Measurements from ENCODE around the gene TBL3. TPM values are rescaled to one million over a fixed set of nuclear protein-coding genes. Genes with fewer than 3 reads are reported as not detected.

Gene TBL3
- total RNA-seq, 1 experiment from 2014 or later = 68.9 TPM

GRCh38 chr16:1999866-2000514 is 28.1 kb downstream of the TBL3 start:
- H3K4me1 ChIP-seq (ENCODE audit: control insufficient read depth in 1 of 2, insufficient read depth in 2 of 2, low read length in 2 of 2) = peaks cover 8 to 16% of the 10 kb centered on the region in 2 experiments
- no TSS peak for BruUV-seq (replicated peaks)
- no peaks in the 10 kb centered on the region for H3K9me3 ChIP-seq (ENCODE audit: control insufficient read depth in 1 of 2, insufficient read depth in 1 of 2, low read depth in 1 of 2, low read length in 2 of 2)
- H3K9me2 ChIP-seq (ENCODE audit: insufficient read depth) = no peaks in the 10 kb centered on the region
- TF ChIP-seq SRF (IDR thresholded peaks at IDR 0.05; ENCODE audit: low read depth) = no peak
- no peak for TF ChIP-seq RAD21 (IDR thresholded peaks at IDR 0.05; ENCODE audit: low read depth)
- TF ChIP-seq POLR2A (IDR thresholded peaks at IDR 0.05; ENCODE audit: borderline replicate concordance, extremely low read depth, insufficient read depth, insufficient read length) = no peak
- no peak for TF ChIP-seq ZNF274 (IDR thresholded peaks at IDR 0.05; ENCODE audit: low read depth, low read length)
- TF ChIP-seq CTCF (IDR thresholded peaks at IDR 0.05 in 2 of 3, conservative IDR thresholded peaks at IDR 0.05 in 1 of 3; ENCODE audit: borderline replicate concordance in 1 of 3, insufficient read depth in 1 of 3, low read depth in 2 of 3, low read length in 2 of 3) = no peak
- DNase-seq (ENCODE audit: low read depth, low spot score) = no peak
- ChIA-PET RAD21 (ENCODE audit: low non-redundant PET in 1 of 2, low total read pairs in 2 of 2, uncharacterized antibody in 2 of 2, unreplicated experiment in 2 of 2) (interaction anchor here in 1 of 2 experiments (0.6 kb wide), 1 partner anchor 35 kb away, joined by 5 read pairs; the partner anchor contains the start of gene RPS2), POLR2A (no interaction called here), CTCF (no interaction called here)
- intact Hi-C loops (cut with micrococcal nuclease) = loop anchor here (5.0 kb wide), 1 partner anchor 142 kb away; no protein-coding TSS in a partner anchor
- no peaks in the 10 kb centered on the region; the same call in 1 of the 2 replicates for H4K20me1 ChIP-seq (ENCODE audit: insufficient read depth)
- peaks cover 37% of the 10 kb centered on the region for H3K79me2 ChIP-seq (ENCODE audit: insufficient read depth, low read length)
- no peak overlapping the region for H2AFZ ChIP-seq (ENCODE audit: low read depth, low read length, poor library complexity, severe bottlenecking)
- no peak overlapping the region for H3K27ac ChIP-seq (ENCODE audit: low read depth, low read length)
- no peaks in the 10 kb centered on the region for H3K27me3 ChIP-seq (ENCODE audit: insufficient read depth, low read length)
- H3K9ac ChIP-seq (ENCODE audit: low read length) = no peak overlapping the region
- peaks cover 25 to 51% of the 10 kb centered on the region in 2 experiments; a peak in 3 of 4 replicates for H3K36me3 ChIP-seq (ENCODE audit: control insufficient read depth in 1 of 2, insufficient read depth in 2 of 2, low read length in 2 of 2)
- no peak overlapping the region for H3K4me2 ChIP-seq (ENCODE audit: low read length)
- H3K4me3 ChIP-seq (replicated peaks in 1 of 2; ENCODE audit: low read depth in 1 of 2, low read length in 2 of 2) = no peak overlapping the region
- ATAC-seq = no peak

GRCh38 chr16:2001035-2001434 is 29.2 kb downstream of the TBL3 start:
- Histone ChIP-seq H2AFZ (ENCODE audit: low read depth, low read length, poor library complexity, severe bottlenecking) (no peak overlapping the region), H3K4me2 (ENCODE audit: low read length) (no peak overlapping the region), H3K9ac (ENCODE audit: low read length) (no peak overlapping the region), H4K20me1 (ENCODE audit: insufficient read depth) (no peaks in the 10 kb centered on the region; the same call in 1 of the 2 replicates), H3K36me3 (ENCODE audit: control insufficient read depth in 1 of 2, insufficient read depth in 2 of 2, low read length in 2 of 2) (peaks cover 25 to 54% of the 10 kb centered on the region in 2 experiments; a peak in 3 of 4 replicates), H3K27ac (ENCODE audit: low read depth, low read length) (no peak overlapping the region), H3K4me1 (ENCODE audit: control insufficient read depth in 1 of 2, insufficient read depth in 2 of 2, low read length in 2 of 2) (peaks cover 8 to 26% of the 10 kb centered on the region in 2 experiments), H3K9me3 (ENCODE audit: control insufficient read depth in 1 of 2, insufficient read depth in 1 of 2, low read depth in 1 of 2, low read length in 2 of 2) (no peaks in the 10 kb centered on the region), H3K4me3 (replicated peaks in 1 of 2; ENCODE audit: low read depth in 1 of 2, low read length in 2 of 2) (no peak overlapping the region), H3K9me2 (ENCODE audit: insufficient read depth) (no peaks in the 10 kb centered on the region), H3K79me2 (ENCODE audit: insufficient read depth, low read length) (peaks cover 47% of the 10 kb centered on the region), H3K27me3 (ENCODE audit: insufficient read depth, low read length) (no peaks in the 10 kb centered on the region)
- ATAC-seq (no peak), DNase-seq (ENCODE audit: low read depth, low spot score) (no peak)
- intact Hi-C loops (cut with micrococcal nuclease) = loop anchor here (5.0 kb wide), 1 partner anchor 141 kb away; no protein-coding TSS in a partner anchor
- RAD21 ChIA-PET (ENCODE audit: low non-redundant PET in 1 of 2, low total read pairs in 2 of 2, uncharacterized antibody in 2 of 2, unreplicated experiment in 2 of 2) = no interaction called here
- POLR2A ChIA-PET = interaction anchor here (0.6 kb wide), 1 partner anchor 1409 kb away, joined by 3 read pairs; no protein-coding TSS in a partner anchor
- CTCF ChIA-PET = no interaction called here
- no TSS peak for BruUV-seq (replicated peaks)
- no peak for TF ChIP-seq ELF1 (IDR thresholded peaks at IDR 0.05; ENCODE audit: borderline replicate concordance, low read depth)
- no peak for TF ChIP-seq EZH2 (IDR thresholded peaks at IDR 0.05)
- TF ChIP-seq YY1 (IDR thresholded peaks at IDR 0.05; ENCODE audit: extremely low read depth, insufficient replicate concordance, low read depth, low read length) = no peak
- no peak for TF ChIP-seq REST (IDR thresholded peaks at IDR 0.05; ENCODE audit: low read depth)
- TF ChIP-seq EZH2phosphoT487 (IDR thresholded peaks at IDR 0.05; ENCODE audit: borderline replicate concordance) = no peak
- no peak for TF ChIP-seq POLR2AphosphoS5 (IDR thresholded peaks at IDR 0.05; ENCODE audit: low read depth, low read length)
- TF ChIP-seq POLR2A (IDR thresholded peaks at IDR 0.05; ENCODE audit: borderline replicate concordance, extremely low read depth, insufficient read depth, insufficient read length) = no peak
- TF ChIP-seq SRF (IDR thresholded peaks at IDR 0.05; ENCODE audit: low read depth) = no peak
- no peak for TF ChIP-seq JUND (IDR thresholded peaks at IDR 0.05)
- no peak for TF ChIP-seq CBX3 (IDR thresholded peaks at IDR 0.05; ENCODE audit: low read depth)
- TF ChIP-seq SP1 (IDR thresholded peaks at IDR 0.05; ENCODE audit: low read depth) = no peak
- TF ChIP-seq SIN3A (IDR thresholded peaks at IDR 0.05; ENCODE audit: low read depth) = no peak

Data from HCT116 (cell line).